Activated CD8-positive, alpha-beta T cell treated with anti-CD3 and anti-CD28 coated beads for 36 hours (primary cell): Measurements from ENCODE around the gene CRACDL. TPM values are rescaled to one million over a fixed set of nuclear protein-coding genes. Genes with fewer than 3 reads are reported as not detected.

Experiments used
- ATAC-seq: fragments of 200-7000 bp; cut with Tn5 transposase; one replicate; pipeline ENCODE4 v1.10.0; 2021; ENCODE audit warnings: mild to moderate bottlenecking, moderate library complexity
- CTCF ChIA-PET: fragments of 350-600 bp; sonication (Branson Sonifier 250); formaldehyde crosslinking; loops from one replicate; lab custom pipeline; 2021; ENCODE audit warnings: antibody characterized with exemption; lab: Charles Lee
- POLR2A ChIA-PET: fragments of 350-600 bp; sonication (Branson Sonifier 250); formaldehyde crosslinking; loops from one replicate; lab custom pipeline; 2021; ENCODE audit warnings: antibody characterized with exemption; lab: Charles Lee
- DNase-seq: peaks from one replicate; pipeline ENCODE4 v3.0.0-alpha.2; 2020
- H3K27ac Mint-ChIP-seq: one replicate; pipeline ENCODE4 v1.8.0; 2021; ENCODE audit warnings: mild to moderate bottlenecking, mixed read lengths
- H3K27me3 Mint-ChIP-seq: one replicate; pipeline ENCODE4 v1.8.0; 2021; ENCODE audit warnings: mixed read lengths
- H3K36me3 Mint-ChIP-seq: one replicate; pipeline ENCODE4 v1.8.0; 2021; ENCODE audit warnings: low read depth, mixed read lengths
- H3K4me1 Mint-ChIP-seq: one replicate; pipeline ENCODE4 v1.8.0; 2021; ENCODE audit warnings: low read depth, mixed read lengths
- H3K4me3 Mint-ChIP-seq: one replicate; pipeline ENCODE4 v1.8.0; 2021; ENCODE audit warnings: mild to moderate bottlenecking, moderate library complexity, mixed read lengths
- H3K9me3 Mint-ChIP-seq: one replicate; pipeline ENCODE4 v1.8.0; 2021; ENCODE audit warnings: mixed read lengths
- CTCF ChIP-seq: fragments of 200-600 bp; IDR thresholded peaks from one replicate; pipeline ENCODE4 v1.8.0; 2022; ENCODE audit warnings: antibody characterized with exemption, mild to moderate bottlenecking
- intact Hi-C: fragments of 100-400 bp; cut with micrococcal nuclease; formaldehyde crosslinking; loops from one replicate; pipeline ENCODE4 v1.10.0; 2022
- total RNA-seq, 2 experiments: library from RNA; stranded (reverse); gene quantifications; one replicate each; pipeline ENCODE4 v1.2.3, GENCODE V29; 2021

CRACDL gene
- total RNA-seq, 2 experiments from 2014 or later: 0.09 to 0.38 TPM

DNA sequence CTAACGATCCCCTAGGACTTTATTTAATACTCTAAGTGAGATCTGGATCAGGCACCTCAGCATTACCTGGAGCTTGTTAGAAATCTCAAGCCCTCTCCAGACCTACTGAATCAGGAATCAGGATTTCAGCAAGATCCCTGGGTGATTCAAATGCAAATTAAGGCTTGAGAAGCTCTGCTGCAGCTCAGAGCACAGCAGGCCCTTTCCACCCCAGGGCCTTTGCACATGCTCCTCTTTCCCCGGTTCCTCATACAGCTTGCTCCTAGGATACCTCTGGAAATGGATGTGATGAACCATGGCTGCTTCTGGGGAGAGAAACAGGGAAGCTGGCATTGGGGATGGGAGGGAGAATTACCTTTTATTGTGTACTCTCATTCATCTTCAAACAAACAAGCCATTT, 164.8 kb downstream of the CRACDL start:
- no peak for ATAC-seq

DNA sequence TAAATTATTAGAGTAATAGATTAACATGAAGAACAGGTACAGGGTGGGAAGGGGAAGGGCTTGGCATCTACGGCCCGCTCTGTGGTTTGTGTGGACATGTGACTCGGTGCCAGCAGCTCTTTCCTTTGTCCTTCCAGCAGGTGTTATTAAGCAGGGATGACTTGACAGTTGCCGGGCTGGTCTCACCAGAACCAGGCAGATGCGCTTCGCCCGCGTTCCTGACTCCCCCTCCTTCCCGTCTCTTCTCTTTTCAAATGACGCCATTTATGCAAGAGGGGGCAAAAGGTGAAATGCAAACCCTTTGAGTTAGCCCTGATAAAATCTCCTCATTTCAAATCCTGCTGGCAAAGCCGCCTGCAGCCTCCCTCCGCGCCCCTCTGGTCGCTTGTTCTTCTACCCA, 166.2 kb downstream of the CRACDL start:
- CTCF ChIA-PET: interaction anchor here (3.6 kb wide), 1 partner anchor 11 kb away, joined by 22 read pairs; no protein-coding TSS in a partner anchor
- ATAC-seq (no peak), DNase-seq (peak; percentile 66)
- POLR2A ChIA-PET: interaction anchor here (1.1 to 6.9 kb wide), 6 partner anchors 10 to 113 kb away, joined by 3 to 85 read pairs (median 5); partner anchors contain the start of gene MGAT4A
- peaks cover 2% of the 10 kb centered on the region for H3K36me3 Mint-ChIP-seq
- TF ChIP-seq CTCF: no peak
- H3K4me3 Mint-ChIP-seq: peak overlapping the region; percentile 85
- peaks cover 81% of the 10 kb centered on the region for H3K4me1 Mint-ChIP-seq
- intact Hi-C loops: loop anchor here (2.0 to 5.0 kb wide), 4 partner anchors 35 to 122 kb away; no protein-coding TSS in a partner anchor
- H3K27ac Mint-ChIP-seq: peak overlapping the region; percentile 98
- H3K9me3 Mint-ChIP-seq: no peaks in the 10 kb centered on the region
- H3K27me3 Mint-ChIP-seq: no peaks in the 10 kb centered on the region

More for the DNA sequence above, 164.8 kb downstream of the CRACDL start:
- no peak for TF ChIP-seq CTCF
- H3K9me3 Mint-ChIP-seq: no peaks in the 10 kb centered on the region
- peaks cover 2% of the 10 kb centered on the region for H3K36me3 Mint-ChIP-seq
- H3K4me1 Mint-ChIP-seq: peaks cover 75% of the 10 kb centered on the region
- ChIA-PET POLR2A (interaction anchor here (0.6 to 6.9 kb wide), 20 partner anchors 10 to 409 kb away, joined by 3 to 85 read pairs (median 4); partner anchors contain the start of gene MGAT4A), CTCF (interaction anchor here (0.8 to 3.6 kb wide), 17 partner anchors 9 to 122 kb away, joined by 3 to 22 read pairs (median 4); partner anchors contain the start of gene MGAT4A)
- H3K4me3 Mint-ChIP-seq: peak overlapping the region; percentile 85
- H3K27me3 Mint-ChIP-seq: no peaks in the 10 kb centered on the region
- H3K27ac Mint-ChIP-seq: peak overlapping the region; percentile 98
- peak; percentile 21 for DNase-seq
- intact Hi-C loops: loop anchor here (5.0 kb wide), 2 partner anchors 56 to 114 kb away; no protein-coding TSS in a partner anchor

GRCh38 chr2:98769114-98769476, 166.9 kb downstream of the CRACDL start:
- ChIA-PET POLR2A (interaction anchor here (1.1 to 6.9 kb wide), 5 partner anchors 9 to 113 kb away, joined by 3 to 85 read pairs (median 6); partner anchors contain the start of gene MGAT4A), CTCF (interaction anchor here (0.7 to 3.6 kb wide), 6 partner anchors 11 to 120 kb away, joined by 3 to 22 read pairs (median 6); no protein-coding TSS in a partner anchor)
- intact Hi-C loops: loop anchor here (2.0 to 5.0 kb wide), 2 partner anchors 34 to 122 kb away; no protein-coding TSS in a partner anchor
- Mint-ChIP-seq H3K9me3 (no peaks in the 10 kb centered on the region), H3K36me3 (peaks cover 2% of the 10 kb centered on the region), H3K27me3 (no peaks in the 10 kb centered on the region), H3K4me1 (peaks cover 80% of the 10 kb centered on the region), H3K27ac (peak overlapping the region; percentile 79), H3K4me3 (peak overlapping the region; percentile 43)
- ATAC-seq: no peak
- no peak for TF ChIP-seq CTCF
- no peak for DNase-seq

DNA sequence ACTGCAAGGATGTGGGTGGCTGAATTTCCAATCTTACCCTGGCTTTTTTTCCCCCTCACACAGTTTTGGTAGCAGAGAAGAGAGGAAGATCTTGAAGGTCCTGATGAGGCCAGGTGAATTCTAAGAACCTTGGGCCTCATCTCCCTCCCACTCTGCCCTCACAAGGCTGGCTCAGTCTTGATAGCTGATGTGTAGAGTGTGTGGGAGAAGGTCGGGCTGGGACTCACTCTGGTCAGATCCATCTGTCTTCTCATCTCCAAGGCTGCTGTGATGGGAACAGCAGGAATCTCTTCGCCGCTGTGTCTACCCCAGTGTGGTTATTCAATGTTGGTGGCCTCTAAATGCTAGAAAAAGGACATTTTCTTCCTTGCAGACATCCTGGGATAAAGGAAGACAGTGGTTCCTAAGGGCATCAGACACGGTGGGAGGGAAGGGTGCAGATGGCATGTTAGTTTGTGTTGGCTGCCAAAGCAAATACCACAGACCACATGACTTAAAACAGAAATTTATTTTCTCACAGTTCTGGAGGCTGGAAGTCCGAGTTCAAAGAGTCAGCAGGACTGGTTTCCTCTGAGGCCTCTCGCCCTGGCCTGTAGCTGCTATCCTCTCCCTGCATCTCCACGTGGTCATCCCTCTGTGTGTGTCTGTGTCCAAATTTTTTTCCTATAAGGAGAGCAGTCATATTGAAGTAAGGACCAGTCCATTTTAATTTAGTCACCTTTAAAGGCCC, 167.5 kb downstream of the CRACDL start:
- no peaks in the 10 kb centered on the region for H3K27me3 Mint-ChIP-seq
- intact Hi-C loops: loop anchor here (2.0 to 5.0 kb wide), 2 partner anchors 34 to 121 kb away; no protein-coding TSS in a partner anchor
- ChIA-PET POLR2A (interaction anchor here (1.1 to 6.9 kb wide), 6 partner anchors 9 to 112 kb away, joined by 3 to 85 read pairs (median 6); partner anchors contain the start of gene MGAT4A), CTCF (interaction anchor here (0.7 to 3.6 kb wide), 11 partner anchors 8 to 139 kb away, joined by 3 to 22 read pairs (median 4); no protein-coding TSS in a partner anchor)
- TF ChIP-seq CTCF: no peak
- DNase-seq (peak; percentile 67), ATAC-seq (peak; percentile 32)
- H3K4me1 Mint-ChIP-seq: peaks cover 78% of the 10 kb centered on the region
- no peaks in the 10 kb centered on the region for H3K9me3 Mint-ChIP-seq
- H3K27ac Mint-ChIP-seq: peak overlapping the region; percentile 79
- peak overlapping the region; percentile 43 for H3K4me3 Mint-ChIP-seq
- H3K36me3 Mint-ChIP-seq: peaks cover 2% of the 10 kb centered on the region
